HepG2 (cell line): Measurements from ENCODE around the gene TADA2A. TPM values are rescaled to one million over a fixed set of nuclear protein-coding genes. Genes with fewer than 3 reads are reported as not detected.

Source experiments
- ATAC-seq: fragments of 200-7000 bp; cut with Tn5 transposase; 3 replicates; pipeline ENCODE4 v1.9.1; 2020; ENCODE audit warnings: mild to moderate bottlenecking, moderate library complexity
- BruUV-seq: library from RNA; stranded (reverse); fragments of 400-500 nt; replicated peaks from 2 replicates; lab custom pipeline; 2021; lab: Mats Ljungman, UMichigan
- CTCF ChIA-PET: fragments of 300-600 bp; formaldehyde crosslinking; extraction: SDS; loops from one replicate; lab custom pipeline; 2021; ENCODE audit warnings: low total read pairs, inconsistent platforms, low intra/inter-chr PET ratio; lab: Yijun Ruan, JAX
- POLR2A ChIA-PET: fragments of 350-600 bp; sonication (Branson Sonifier 250); formaldehyde crosslinking; loops from one replicate; lab custom pipeline; 2020; ENCODE audit warnings: antibody characterized with exemption, inconsistent platforms; lab: Yijun Ruan, JAX
- DNase-seq: peaks from one replicate; pipeline ENCODE4 v3.0.0-alpha.2; 2015; ENCODE audit warnings: low spot score
- FAIRE-seq: peaks from 3 replicates; lab custom pipeline; 2011; peaks lifted over from hg19 to GRCh38; lab: Jason Lieb, UNC
- H2AFZ ChIP-seq: one replicate; pipeline ENCODE4 v1.6.1; 2011; ENCODE audit warnings: low read length, inconsistent platforms
- H3K27ac ChIP-seq: fragments of 300-600 bp; 3 replicates; pipeline ENCODE4 v1.8.0; 2011; ENCODE audit warnings: mixed run types, mild to moderate bottlenecking, mixed read lengths, low read length, inconsistent platforms; ENCODE audit not compliant: insufficient read depth; ENCODE audit errors: extremely low read length
- H3K27me3 ChIP-seq, 2 experiments: fragments of 200-600 bp in 1 of 2; 2 replicates in 1 of 2; 3 replicates in 1 of 2; pipeline versions ENCODE4 v1.6.0 to v1.8.0; 2011; ENCODE audit warnings: low read length in 2 of 2, mild to moderate bottlenecking in 2 of 2, moderate library complexity in 2 of 2, inconsistent platforms in 1 of 2; ENCODE audit not compliant: insufficient read depth in 2 of 2, control insufficient read depth in 1 of 2
- H3K36me3 ChIP-seq, 2 experiments: fragments of 200-600 bp in 1 of 2; replicated peaks in 1 of 2; 2 replicates in 1 of 2; 3 replicates in 1 of 2; pipeline versions ENCODE4 v1.5.1 to v1.8.0; 2011; ENCODE audit warnings: low read length in 2 of 2, inconsistent platforms in 1 of 2; ENCODE audit not compliant: insufficient read depth in 2 of 2, control insufficient read depth in 1 of 2
- H3K4me1 ChIP-seq: 2 replicates; pipeline ENCODE4 v1.5.1; 2012; ENCODE audit warnings: low read length, inconsistent platforms; ENCODE audit not compliant: insufficient read depth
- H3K4me2 ChIP-seq: 2 replicates; pipeline ENCODE4 v1.6.0; 2011; ENCODE audit warnings: low read depth, low read length, inconsistent platforms
- H3K4me3 ChIP-seq, 3 experiments: fragments of 200-600 bp in 1 of 3; sonication (generic), shearing (Covaris generic) in 1 of 3; replicated peaks in 1 of 3; 2 replicates each; pipeline ENCODE4 v1.5.1; 2011 to 2016; ENCODE audit warnings: low read length in 3 of 3, inconsistent platforms in 2 of 3, low read depth in 2 of 3, mild to moderate bottlenecking in 2 of 3, control low read depth in 1 of 3, mixed read lengths in 1 of 3; ENCODE audit not compliant: insufficient read depth in 1 of 3
- H3K79me2 ChIP-seq: one replicate; pipeline ENCODE4 v1.6.1; 2011; ENCODE audit warnings: low read length, inconsistent platforms; ENCODE audit not compliant: insufficient read depth
- H3K9ac ChIP-seq: 2 replicates; pipeline ENCODE4 v1.6.0; 2011; ENCODE audit warnings: mild to moderate bottlenecking, low read depth, low read length, inconsistent platforms; ENCODE audit not compliant: insufficient read depth
- H3K9me3 ChIP-seq: 2 replicates; pipeline ENCODE4 v1.5.1; 2012; ENCODE audit warnings: mild to moderate bottlenecking, low read length
- H4K20me1 ChIP-seq: 2 replicates; pipeline ENCODE4 v1.6.0; 2011; ENCODE audit warnings: inconsistent platforms, mild to moderate bottlenecking, low read length, moderate library complexity; ENCODE audit not compliant: insufficient read depth
- CBX2 ChIP-seq, 2 experiments: fragments of 200-600 bp in 1 of 2; sonication (generic); formaldehyde crosslinking in 1 of 2; IDR thresholded peaks; 2 replicates each; pipeline versions ENCODE4 v1.7.0 to v1.8.1; 2018 to 2022; ENCODE audit warnings: low read depth in 2 of 2, low read length in 1 of 2, mild to moderate bottlenecking in 1 of 2, missing genetic modification reagents in 1 of 2
- CCDC6 ChIP-seq: sonication (generic); formaldehyde crosslinking; IDR thresholded peaks from 2 replicates; pipeline ENCODE4 v1.8.1; 2022; ENCODE audit warnings: mild to moderate bottlenecking, missing genetic modification reagents, moderate library complexity
- FOXP1 ChIP-seq, 2 experiments: fragments of 450-650 bp in 1 of 2; IDR thresholded peaks; 2 replicates each; pipeline ENCODE4 v1.6.1; 2017 to 2018; ENCODE audit warnings: antibody characterized with exemption in 1 of 2
- KDM4B ChIP-seq: sonication (generic); formaldehyde crosslinking; IDR thresholded peaks from 2 replicates; pipeline ENCODE4 v1.4.0; 2020; ENCODE audit warnings: missing genetic modification reagents
- MAX ChIP-seq: IDR thresholded peaks from 2 replicates; pipeline ENCODE4 v1.6.1; 2012; ENCODE audit warnings: inconsistent platforms
- MIER3 ChIP-seq: IDR thresholded peaks from 2 replicates; pipeline ENCODE4 v1.6.1; 2016; ENCODE audit warnings: missing compliant biosample characterization, borderline replicate concordance
- PATZ1 ChIP-seq: sonication (generic); formaldehyde crosslinking; IDR thresholded peaks from 2 replicates; pipeline ENCODE4 v1.4.0; 2020; ENCODE audit warnings: missing genetic modification reagents
- RAD51 ChIP-seq: fragments of 450-650 bp; IDR thresholded peaks from 2 replicates; pipeline ENCODE4 v1.6.1; 2016; ENCODE audit warnings: borderline replicate concordance
- SMAD9 ChIP-seq: sonication (generic); formaldehyde crosslinking; IDR thresholded peaks from 2 replicates; pipeline ENCODE4 v1.5.1; 2020; ENCODE audit warnings: mild to moderate bottlenecking, missing genetic modification reagents
- SMARCC2 ChIP-seq: fragments of 450-650 bp; IDR thresholded peaks from 2 replicates; pipeline ENCODE4 v1.6.1; 2017; ENCODE audit warnings: antibody characterized with exemption, mild to moderate bottlenecking
- TCF12 ChIP-seq, 2 experiments: fragments of 450-650 bp in 1 of 2; sonication (generic) in 1 of 2; formaldehyde crosslinking in 1 of 2; IDR thresholded peaks; 2 replicates each; pipeline versions ENCODE4 v1.6.1 to v1.8.0; 2017 to 2022; ENCODE audit warnings: antibody characterized with exemption in 1 of 2, mild to moderate bottlenecking in 1 of 2, missing genetic modification reagents in 1 of 2, moderate library complexity in 1 of 2
- TEAD2 ChIP-seq: sonication (generic); formaldehyde crosslinking; IDR thresholded peaks from 2 replicates; pipeline ENCODE4 v1.9.0; 2021; ENCODE audit warnings: missing genetic modification reagents
- THRA ChIP-seq: sonication (generic); formaldehyde crosslinking; IDR thresholded peaks from 2 replicates; pipeline ENCODE4 v1.4.0; 2020; ENCODE audit warnings: missing genetic modification reagents, borderline replicate concordance
- ZFAT ChIP-seq: sonication (generic); formaldehyde crosslinking; conservative IDR thresholded peaks from 2 replicates; pipeline ENCODE4 v1.8.1; 2023; ENCODE audit warnings: missing genetic modification reagents, inconsistent platforms
- ZFP36L2 ChIP-seq: sonication (generic); formaldehyde crosslinking; IDR thresholded peaks from 2 replicates; pipeline ENCODE4 v1.4.0; 2020; ENCODE audit warnings: missing genetic modification reagents
- ZFP62 ChIP-seq: sonication (generic); formaldehyde crosslinking; IDR thresholded peaks from 2 replicates; pipeline ENCODE4 v1.4.0; 2020; ENCODE audit warnings: missing genetic modification reagents
- ZNF276 ChIP-seq: sonication (generic); formaldehyde crosslinking; IDR thresholded peaks from 2 replicates; pipeline ENCODE4 v1.4.0; 2020; ENCODE audit warnings: mild to moderate bottlenecking, low read depth, missing genetic modification reagents
- ZNF567 ChIP-seq: sonication (generic); formaldehyde crosslinking; IDR thresholded peaks from 2 replicates; pipeline ENCODE4 v1.8.1; 2023; ENCODE audit warnings: mild to moderate bottlenecking, missing genetic modification reagents, borderline replicate concordance
- ZNF672 ChIP-seq: sonication (generic); formaldehyde crosslinking; IDR thresholded peaks from 2 replicates; pipeline ENCODE4 v1.8.1; 2022; ENCODE audit warnings: missing genetic modification reagents
- ZNF780A ChIP-seq: sonication (generic); formaldehyde crosslinking; IDR thresholded peaks from 2 replicates; pipeline ENCODE4 v1.8.0; 2022; ENCODE audit warnings: mild to moderate bottlenecking, missing genetic modification reagents, moderate library complexity
- ZNF790 ChIP-seq: sonication (generic); formaldehyde crosslinking; IDR thresholded peaks from 2 replicates; pipeline ENCODE4 v1.8.0; 2022; ENCODE audit warnings: missing genetic modification reagents, mild to moderate bottlenecking, borderline replicate concordance
- WGBS: methylation state at CpG from one replicate; pipeline ENCODE4 v1.1.6; 2017; ENCODE audit warnings: low lambda C conversion rate; 5-methylcytosine and 5-hydroxymethylcytosine counted together
- in situ Hi-C: cut with HindIII; loops from 2 replicates; pipeline ENCODE4 v1.10.0; 2017; ENCODE audit warnings: low pct_unique_long_range_greater_than_20kb; ENCODE audit not compliant: extremely low pct_ligation_motif_present
- intact Hi-C: fragments of 100-400 bp; cut with micrococcal nuclease; formaldehyde crosslinking; loops from one replicate; pipeline ENCODE4 v1.10.0; 2022; ENCODE audit not compliant: unreplicated experiment
- polyA plus RNA-seq, 8 experiments: library from polyadenylated mRNA; depleted of rRNA in 3 of 8; stranded (reverse) in 7 of 8; unstranded in 1 of 8; fragments of >200 nt; fragmentation: Illumina TruSeq in 4 of 8; extraction: Trizol in 4 of 8; gene quantifications; 2 replicates each; pipeline versions ENCODE4 v1.2.1 to v1.2.3, GENCODE V29; 2011 to 2016; ENCODE audit warnings: low read depth in 4 of 8, missing spikeins in 1 of 8, mixed read lengths in 1 of 8; ENCODE audit not compliant: insufficient read depth in 1 of 8
- total RNA-seq, 5 experiments: library from RNA; depleted of rRNA; stranded (reverse); fragments of >200 nt; fragmentation: Illumina TruSeq; extraction: Trizol; gene quantifications; 2 replicates each; pipeline ENCODE4 v1.2.3, GENCODE V29; 2016; ENCODE audit warnings: low read depth in 1 of 5

TADA2A gene
- total and polyA plus RNA-seq, 2 of the 13 experiments (the other 11 are each of a cell fraction or from before 2014, with no cell fraction given) = 8.0 to 14.0 TPM

GRCh38 chr17:37425268-37425667 lies 18.6 kb downstream of the TADA2A start (continued):
- TF ChIP-seq MAX (no peak), MIER3 (no peak), TCF12 (IDR thresholded peaks at IDR 0.05) (no peak), TCF12 (CRISPR knock-in tag; IDR thresholded peaks at IDR 0.05) (no peak), ZNF672 (CRISPR knock-in tag) (no peak), ZFAT (CRISPR knock-in tag) (no peak), CBX2 (IDR thresholded peaks at IDR 0.05; ENCODE audit: low read depth, low read length) (no peak), CBX2 (CRISPR knock-in tag; IDR thresholded peaks at IDR 0.05; ENCODE audit: low read depth) (no peak), ZFP36L2 (CRISPR knock-in tag) (no peak), TEAD2 (CRISPR knock-in tag) (no peak)

- DNase-seq (no peak), ATAC-seq (no peak), FAIRE-seq (no peak)
- Histone ChIP-seq H3K4me3 (no peak overlapping the region), H3K27ac (no peak overlapping the region), H3K9ac (no peak overlapping the region), H4K20me1 (no peaks in the 10 kb centered on the region), H3K27me3 (no peaks in the 10 kb centered on the region), H3K4me1 (no peaks in the 10 kb centered on the region), H3K9me3 (no peaks in the 10 kb centered on the region), H3K79me2 (no peaks in the 10 kb centered on the region), H3K36me3 (peaks cover 7 to 39% of the 10 kb centered on the region in 2 experiments; a peak in 4 of 5 replicates), H3K4me2 (no peak overlapping the region), H2AFZ (no peak overlapping the region)
- in situ Hi-C loops (no loop called here), intact Hi-C loops (no loop called here)
- ChIA-PET CTCF (no interaction called here), POLR2A (no interaction called here)
- no TSS peak for BruUV-seq
- 90% methylated on average over 3 of the region's 3 CpGs for WGBS
- TF ChIP-seq ZFP62 (CRISPR knock-in tag) (no peak), ZNF567 (no peak), SMAD9 (no peak), ZNF276 (CRISPR knock-in tag) (no peak), RAD51 (no peak), KDM4B (no peak), PATZ1 (no peak), FOXP1 (IDR thresholded peaks at IDR 0.05) (no peak), FOXP1 (CRISPR knock-in tag; IDR thresholded peaks at IDR 0.05) (no peak), SMARCC2 (no peak), ZNF780A (no peak), CCDC6 (CRISPR knock-in tag) (no peak), THRA (CRISPR knock-in tag) (no peak), ZNF790 (CRISPR knock-in tag) (no peak)
These were observed 22.4 kb downstream of the TADA2A start for GRCh38 chr17:37429039-37429438.
